Spleen (tissue), 7 donors: ENCODE measurements around the gene DYNLRB2.

ENCODE experiments used
- POLR2A ChIP-seq, 3 donors: fragments of 450-650 bp; IDR thresholded peaks; one replicate each; pipeline ENCODE4 v1.5.1; 2017; ENCODE audit warnings: antibody characterized with exemption in 3 of 3, mild to moderate bottlenecking in 1 of 3
- POLR2AphosphoS5 ChIP-seq, 3 donors: sonication (generic); formaldehyde crosslinking; IDR thresholded peaks; one replicate each; pipeline ENCODE4 v1.5.1; 2017; ENCODE audit warnings: antibody characterized with exemption in 3 of 3
- TF ChIP-seq, protein P1 (sequence below), 11 experiments: fragments of 200-600 bp in 7 of 11; fragments of 450-650 bp in 4 of 11; sonication (generic) in 4 of 11; IDR thresholded peaks in 8 of 11; conservative IDR thresholded peaks in 3 of 11; 1 replicate in 7 of 11; 2 replicates in 4 of 11; pipeline versions ENCODE4 v1.4.0 to v1.8.0; 2016 to 2021; ENCODE audit warnings: antibody characterized with exemption in 11 of 11, inconsistent platforms in 4 of 11, mild to moderate bottlenecking in 1 of 11
- donor health status: DM: no; HTN: no; CAD: no; lungs with moderate emphysema.
- donor health status: DM: no; HTN: no; CAD: no.
- donor health status: DM: no; HTN: no; CAD: no.

GRCh38 chr16:80557037-80557436, 16.2 kb downstream of the DYNLRB2 start:
- TF ChIP-seq, protein P1, sequence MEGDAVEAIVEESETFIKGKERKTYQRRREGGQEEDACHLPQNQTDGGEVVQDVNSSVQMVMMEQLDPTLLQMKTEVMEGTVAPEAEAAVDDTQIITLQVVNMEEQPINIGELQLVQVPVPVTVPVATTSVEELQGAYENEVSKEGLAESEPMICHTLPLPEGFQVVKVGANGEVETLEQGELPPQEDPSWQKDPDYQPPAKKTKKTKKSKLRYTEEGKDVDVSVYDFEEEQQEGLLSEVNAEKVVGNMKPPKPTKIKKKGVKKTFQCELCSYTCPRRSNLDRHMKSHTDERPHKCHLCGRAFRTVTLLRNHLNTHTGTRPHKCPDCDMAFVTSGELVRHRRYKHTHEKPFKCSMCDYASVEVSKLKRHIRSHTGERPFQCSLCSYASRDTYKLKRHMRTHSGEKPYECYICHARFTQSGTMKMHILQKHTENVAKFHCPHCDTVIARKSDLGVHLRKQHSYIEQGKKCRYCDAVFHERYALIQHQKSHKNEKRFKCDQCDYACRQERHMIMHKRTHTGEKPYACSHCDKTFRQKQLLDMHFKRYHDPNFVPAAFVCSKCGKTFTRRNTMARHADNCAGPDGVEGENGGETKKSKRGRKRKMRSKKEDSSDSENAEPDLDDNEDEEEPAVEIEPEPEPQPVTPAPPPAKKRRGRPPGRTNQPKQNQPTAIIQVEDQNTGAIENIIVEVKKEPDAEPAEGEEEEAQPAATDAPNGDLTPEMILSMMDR (IDR thresholded peaks at IDR 0.05 in 8 of 11, conservative IDR thresholded peaks at IDR 0.05 in 3 of 11): no peak
- no peak for TF ChIP-seq POLR2A (IDR thresholded peaks at IDR 0.05)
- no peak for TF ChIP-seq POLR2AphosphoS5 (IDR thresholded peaks at IDR 0.05)
